GM19372 (cell line): Measurements from ENCODE around the gene FAM20A.

Source experiments
- ATAC-seq: cut with Tn5 transposase; IDR thresholded peaks from one replicate; pipeline ENCODE4 v1.9.1; 2021; ENCODE audit warnings: mild to moderate bottlenecking, low read depth, moderate library complexity; ENCODE audit not compliant: unreplicated experiment

FAM20A gene

GRCh38 chr17:68611353-68612208 is 10.4 kb upstream of the FAM20A start:
- ATAC-seq, result no peak

GRCh38 chr17:68610554-68610953 is 9.4 kb upstream of the FAM20A start:
- no peak for ATAC-seq

GRCh38 chr17:68608515-68609130 is 7.5 kb upstream of the FAM20A start:
- no peak for ATAC-seq

- no peak for ATAC-seq
Observed at GRCh38 chr17:68606451-68607307, 5.5 kb upstream of the FAM20A start.

GRCh38 chr17:68605914-68606313 is 4.7 kb upstream of the FAM20A start:
- ATAC-seq, result no peak

GRCh38 chr17:68603656-68604055 is 2.5 kb upstream of the FAM20A start:
- ATAC-seq, result no peak

- ATAC-seq, result no peak
Observed at GRCh38 chr17:68603027-68603426, 1.9 kb upstream of the FAM20A start.

GRCh38 chr17:68602289-68602688 is 1.1 kb upstream of the FAM20A start:
- no peak for ATAC-seq

- ATAC-seq, result no peak
Observed at GRCh38 chr17:68601565-68602288, 560 bp upstream of the FAM20A start.

- no peak for ATAC-seq
Observed at GRCh38 chr17:68600067-68600930, 868 bp downstream of the FAM20A start.

- no peak for ATAC-seq
Observed at GRCh38 chr17:68599552-68600066, 1.6 kb downstream of the FAM20A start.

- ATAC-seq, result no peak
Observed at GRCh38 chr17:68599091-68599490, 2.1 kb downstream of the FAM20A start.

GRCh38 chr17:68598545-68598961 is 2.6 kb downstream of the FAM20A start:
- no peak for ATAC-seq

GRCh38 chr17:68598074-68598473 is 3.1 kb downstream of the FAM20A start:
- no peak for ATAC-seq

- no peak for ATAC-seq
Observed at GRCh38 chr17:68596411-68596945, 4.7 kb downstream of the FAM20A start.

- no peak for ATAC-seq
Observed at GRCh38 chr17:68595986-68596385, 5.2 kb downstream of the FAM20A start.

- no peak for ATAC-seq
Observed at GRCh38 chr17:68595496-68595895, 5.7 kb downstream of the FAM20A start.

- no peak for ATAC-seq
Observed at GRCh38 chr17:68594552-68594951, 6.6 kb downstream of the FAM20A start.
